GM23248 (cell line): ENCODE measurements around the gene CNRIP1. TPM values are rescaled to one million over a fixed set of nuclear protein-coding genes. Genes with fewer than 3 reads are reported as not detected.

ENCODE experiments used
- DNase-seq: peaks from one replicate; pipeline ENCODE4 v3.0.0-alpha.2; 2015
- H2AFZ ChIP-seq: fragments of 200-600 bp; sonication (generic); 2 replicates; pipeline ENCODE4 v1.6.1; 2016; ENCODE audit warnings: antibody characterized with exemption
- H3F3A ChIP-seq: fragments of 200-600 bp; sonication (generic); 2 replicates; pipeline ENCODE4 v1.6.1; 2016; ENCODE audit warnings: mild to moderate bottlenecking, antibody characterized with exemption, mixed run types; ENCODE audit not compliant: insufficient read depth
- H3K27ac ChIP-seq: fragments of 200-600 bp; sonication (generic); 2 replicates; pipeline ENCODE4 v1.5.1; 2016; ENCODE audit warnings: mild to moderate bottlenecking
- H3K27me3 ChIP-seq: fragments of 200-600 bp; sonication (generic); replicated peaks from 2 replicates; pipeline ENCODE4 v1.6.1; 2016; ENCODE audit warnings: mild to moderate bottlenecking; ENCODE audit not compliant: insufficient read depth
- H3K36me3 ChIP-seq: fragments of 200-600 bp; sonication (generic); 2 replicates; pipeline ENCODE4 v1.6.1; 2016; ENCODE audit warnings: low read depth, mild to moderate bottlenecking
- H3K4me1 ChIP-seq: fragments of 200-600 bp; sonication (generic); 2 replicates; pipeline ENCODE4 v1.6.1; 2016; ENCODE audit warnings: mild to moderate bottlenecking; ENCODE audit not compliant: insufficient read depth
- H3K4me2 ChIP-seq: fragments of 200-600 bp; sonication (generic); one replicate; pipeline ENCODE4 v1.6.1; 2016; ENCODE audit warnings: mild to moderate bottlenecking; ENCODE audit not compliant: unreplicated experiment
- H3K4me3 ChIP-seq: fragments of 200-600 bp; sonication (generic); 2 replicates; pipeline ENCODE4 v1.5.1; 2016; ENCODE audit warnings: mild to moderate bottlenecking
- H3K79me2 ChIP-seq: fragments of 200-600 bp; sonication (generic); 2 replicates; pipeline ENCODE4 v1.6.1; 2016; ENCODE audit warnings: mild to moderate bottlenecking; ENCODE audit not compliant: insufficient read depth
- H3K9ac ChIP-seq: fragments of 200-600 bp; sonication (generic); 2 replicates; pipeline ENCODE4 v1.6.1; 2016; ENCODE audit warnings: mild to moderate bottlenecking
- H3K9me2 ChIP-seq: fragments of 200-600 bp; sonication (generic); 2 replicates; pipeline ENCODE4 v1.6.1; 2016; ENCODE audit warnings: mixed run types, mild to moderate bottlenecking, moderate library complexity; ENCODE audit not compliant: insufficient read depth
- H3K9me3 ChIP-seq: fragments of 200-600 bp; sonication (generic); one replicate; pipeline ENCODE4 v1.6.1; 2017; ENCODE audit warnings: low read depth
- H4K20me1 ChIP-seq: fragments of 200-600 bp; sonication (generic); 2 replicates; pipeline ENCODE4 v1.6.0; 2016; ENCODE audit not compliant: insufficient read depth
- EZH2 ChIP-seq: fragments of 200-600 bp; sonication (generic); IDR thresholded peaks from 2 replicates; pipeline ENCODE4 v1.6.1; 2018; ENCODE audit warnings: antibody characterized with exemption, mild to moderate bottlenecking; ENCODE audit not compliant: insufficient read depth, poor library complexity, severe bottlenecking
- EZH2phosphoT487 ChIP-seq: fragments of 200-600 bp; sonication (generic); IDR thresholded peaks from 2 replicates; pipeline ENCODE4 v1.6.1; 2018; ENCODE audit warnings: antibody characterized with exemption, moderate library complexity, mild to moderate bottlenecking, low read depth; ENCODE audit not compliant: insufficient read depth
- WGBS, 2 experiments: methylation state at CpG; one replicate each; pipeline ENCODE4 v1.1.6; 2015 to 2017; ENCODE audit warnings: low lambda C conversion rate in 2 of 2, low coverage in 1 of 2; ENCODE audit errors: missing lambda C conversion rate in 2 of 2; 5-methylcytosine and 5-hydroxymethylcytosine counted together
- in situ Hi-C: fragments of 300-500 bp; cut with MboI; formaldehyde crosslinking; loops from 2 replicates; pipeline ENCODE4 v1.15.0; 2020
- polyA plus RNA-seq: library from polyadenylated mRNA; unstranded; fragments of >200 nt; fragmentation: Nextera tagmentation; extraction: Ambion mirVana; gene quantifications from 2 replicates; pipeline ENCODE4 v1.2.1, GENCODE V29; 2016
- total RNA-seq: library from RNA; depleted of rRNA; stranded (reverse); fragments of >200 nt; shearing (Covaris generic); gene quantifications from 2 replicates; pipeline ENCODE4 v1.2.3, GENCODE V29; 2014

The CNRIP1 gene
- total and polyA plus RNA-seq, 2 experiments from 2014 or later = 37.7 to 41.5 TPM

DNA sequence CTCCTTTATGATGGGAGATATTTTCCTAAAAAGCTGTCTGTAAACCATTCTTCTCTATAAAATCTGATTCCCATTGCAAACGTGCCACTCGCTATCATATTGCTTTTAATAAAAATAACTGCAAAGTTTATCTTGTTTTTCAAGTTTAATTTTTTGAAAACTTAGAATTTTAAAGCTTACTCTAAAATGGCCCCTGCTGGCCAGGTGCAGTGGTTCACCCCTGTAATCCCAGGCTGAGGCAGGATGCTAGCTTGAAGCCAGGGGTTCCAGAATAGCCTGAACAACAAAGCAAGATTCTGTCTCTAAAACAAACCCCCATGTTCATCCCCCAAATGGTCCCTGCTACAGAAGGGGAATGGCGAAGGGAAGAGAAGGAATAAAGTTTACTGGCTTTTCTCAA is 25.6 kb downstream of the CNRIP1 start:
- H3K9ac ChIP-seq = no peak overlapping the region
- WGBS, 2 experiments = 85 to 88% methylated on average over 3 of the region's 3 CpGs
- H3K27ac ChIP-seq = no peak overlapping the region
- no peaks in the 10 kb centered on the region for H3K36me3 ChIP-seq
- H3K27me3 ChIP-seq = no peaks in the 10 kb centered on the region
- no peak overlapping the region for H2AFZ ChIP-seq
- no peak overlapping the region for H3K4me3 ChIP-seq
- in situ Hi-C loops = no loop called here
- H3K4me2 ChIP-seq = no peak overlapping the region
- H3K79me2 ChIP-seq = no peaks in the 10 kb centered on the region
- no peaks in the 10 kb centered on the region for H3K9me3 ChIP-seq
- no peaks in the 10 kb centered on the region for H4K20me1 ChIP-seq
- no peak for DNase-seq
- H3K4me1 ChIP-seq = no peaks in the 10 kb centered on the region
- no peaks in the 10 kb centered on the region for H3F3A ChIP-seq
- no peak for TF ChIP-seq EZH2
- TF ChIP-seq EZH2phosphoT487 = no peak
- H3K9me2 ChIP-seq = no peaks in the 10 kb centered on the region

DNA sequence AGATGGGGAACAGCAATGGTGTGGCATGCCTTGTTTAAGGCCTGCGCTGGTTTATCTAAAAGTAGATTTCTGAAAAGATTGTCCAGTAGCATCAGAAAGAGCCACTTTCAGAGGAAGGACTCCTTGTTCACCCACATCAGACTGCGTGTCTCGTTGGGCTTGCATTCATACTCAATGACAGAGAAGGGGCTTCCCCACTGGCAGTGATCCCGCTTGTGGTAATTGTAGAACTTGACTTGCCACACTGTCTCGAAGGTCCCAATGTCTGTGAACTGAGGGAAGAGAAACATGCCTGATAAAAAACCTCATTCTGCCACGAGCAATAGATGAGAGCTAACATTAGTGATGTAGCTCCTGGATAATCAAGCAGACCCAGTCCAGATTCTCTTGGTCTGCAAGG is 26.0 kb downstream of the CNRIP1 start:
- Histone ChIP-seq H3K4me3 (no peak overlapping the region), H4K20me1 (no peaks in the 10 kb centered on the region), H3K4me1 (no peaks in the 10 kb centered on the region), H3K9ac (no peak overlapping the region), H3K27ac (no peak overlapping the region), H3K36me3 (no peaks in the 10 kb centered on the region), H2AFZ (no peak overlapping the region), H3F3A (0 out of 2 replicates have a peak, but pooled peaks cover 1% of the 10 kb centered on the region), H3K79me2 (no peaks in the 10 kb centered on the region), H3K9me3 (no peaks in the 10 kb centered on the region), H3K9me2 (no peaks in the 10 kb centered on the region), H3K4me2 (no peak overlapping the region), H3K27me3 (no peaks in the 10 kb centered on the region)
- in situ Hi-C loops = no loop called here
- no peak for DNase-seq
- TF ChIP-seq EZH2phosphoT487 (no peak), EZH2 (no peak)
- 82 to 88% methylated on average over 6 of the region's 6 CpGs for WGBS, 2 experiments

DNA sequence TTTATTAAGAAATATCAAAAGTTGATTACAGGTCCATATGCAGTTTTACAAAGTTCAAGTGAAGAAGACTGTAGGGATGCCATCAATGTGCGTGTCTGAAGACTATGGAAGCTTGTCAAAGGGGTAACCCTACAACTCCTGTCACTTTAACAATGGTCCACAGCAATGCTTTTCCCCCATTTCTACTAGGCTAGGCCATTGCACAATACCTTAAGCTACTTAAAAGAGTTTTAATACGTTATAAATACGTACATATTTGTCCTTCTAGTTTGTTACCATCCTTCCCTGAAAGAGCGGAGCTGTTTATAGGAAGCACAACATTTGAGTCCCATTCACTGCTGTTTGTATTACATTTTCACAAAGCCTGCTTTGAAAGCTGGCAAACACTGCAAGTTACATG is 26.7 kb downstream of the CNRIP1 start:
- peaks cover 3% of the 10 kb centered on the region; the same call in 1 of the 2 replicates for H3K4me1 ChIP-seq
- no peak overlapping the region for H3K27ac ChIP-seq
- WGBS, 2 experiments = 96 to 97% methylated on average over 4 of the region's 4 CpGs
- H3K9me2 ChIP-seq = no peaks in the 10 kb centered on the region
- no peak overlapping the region for H2AFZ ChIP-seq
- H3F3A ChIP-seq = peaks cover 8% of the 10 kb centered on the region; the same call in 1 of the 2 replicates
- no peak overlapping the region for H3K4me3 ChIP-seq
- H3K36me3 ChIP-seq = no peaks in the 10 kb centered on the region
- no peak overlapping the region for H3K4me2 ChIP-seq
- no peak overlapping the region for H3K9ac ChIP-seq
- TF ChIP-seq EZH2 (no peak), EZH2phosphoT487 (no peak)
- DNase-seq = no peak
- in situ Hi-C loops = no loop called here
- H3K9me3 ChIP-seq = no peaks in the 10 kb centered on the region
- no peaks in the 10 kb centered on the region for H3K27me3 ChIP-seq
- no peaks in the 10 kb centered on the region for H3K79me2 ChIP-seq
- H4K20me1 ChIP-seq = no peaks in the 10 kb centered on the region

DNA sequence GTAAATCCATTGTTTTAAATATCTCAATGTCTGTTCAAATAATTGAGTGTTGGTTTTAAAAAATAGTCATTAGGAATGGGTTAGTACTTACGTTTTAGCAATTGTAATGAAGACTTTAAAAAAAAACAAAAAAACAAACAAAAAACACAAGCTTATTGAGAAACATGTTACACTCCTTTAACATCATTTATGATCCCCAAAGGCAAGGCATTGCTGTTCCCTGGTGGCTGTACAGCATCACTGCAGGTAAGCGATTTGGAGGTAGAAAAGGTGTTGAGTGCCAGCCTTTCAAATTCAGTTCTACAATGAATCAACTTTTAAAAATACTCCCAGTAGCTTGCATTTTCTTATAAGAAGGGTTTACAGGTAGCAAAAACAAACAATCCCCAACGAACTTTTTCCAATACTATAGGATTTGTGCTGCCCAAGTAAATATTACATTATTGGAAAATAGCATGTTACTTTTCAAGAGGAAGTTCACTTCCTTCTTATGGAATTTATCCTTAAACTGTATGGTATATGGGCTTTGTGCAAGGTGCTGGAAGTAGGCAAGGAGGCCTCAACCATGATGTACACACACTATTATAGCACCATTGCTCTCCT is 27.5 kb downstream of the CNRIP1 start:
- in situ Hi-C loops = no loop called here

More for the DNA sequence above, 27.5 kb downstream of the CNRIP1 start:
- 80% methylated on average over 3 of the region's 3 CpGs for WGBS, 2 experiments
- H4K20me1 ChIP-seq = no peaks in the 10 kb centered on the region
- no peak overlapping the region for H3K4me2 ChIP-seq
- no peak overlapping the region for H2AFZ ChIP-seq
- H3K9ac ChIP-seq = no peak overlapping the region
- no peaks in the 10 kb centered on the region for H3K79me2 ChIP-seq
- no peak overlapping the region for H3K4me3 ChIP-seq
- H3K9me3 ChIP-seq = no peaks in the 10 kb centered on the region
- TF ChIP-seq EZH2phosphoT487 (no peak), EZH2 (no peak)
- H3K27ac ChIP-seq = no peak overlapping the region
- H3K27me3 ChIP-seq = no peaks in the 10 kb centered on the region
- no peaks in the 10 kb centered on the region for H3K9me2 ChIP-seq
- H3K36me3 ChIP-seq = no peaks in the 10 kb centered on the region
- peak; percentile 50 for DNase-seq
- H3K4me1 ChIP-seq = peaks cover 10% of the 10 kb centered on the region
- H3F3A ChIP-seq = peaks cover 13% of the 10 kb centered on the region; the same call in 1 of the 2 replicates
